Activated T-cell treated with anti-CD3 and anti-CD28 coated beads, Interleukin-2, amount 50 U/mL, for 4 hours (primary cell): Measurements from ENCODE around the gene ZNF765. TPM values are rescaled to one million over a fixed set of nuclear protein-coding genes. Genes with fewer than 3 reads are reported as not detected.

Experiments
- total RNA-seq, 3 donors: library from RNA; stranded (reverse); gene quantifications; one replicate each; pipeline ENCODE4 v1.2.1, GENCODE V29; 2021

The ZNF765 gene
- total RNA-seq, 3 donors from 2014 or later, result 6.9 to 7.9 (median 7.1) TPM

Other genes starting within 250 kb of the ZNF765 start
- 1 to 10 TPM; 3.0 to 5.1 (median 3.1) TPM for gene ZNF347, start 236.1 kb upstream of the ZNF765 start, total RNA-seq
- gene ZNF665, start 201.8 kb upstream of the ZNF765 start, total RNA-seq, result under 1 TPM; 0.57 to 0.71 (median 0.66) TPM
- 1 to 10 TPM; 2.6 to 5.0 (median 4.6) TPM for gene ZNF677, start 140.3 kb upstream of the ZNF765 start, total RNA-seq
- gene VN1R2, start 136.9 kb upstream of the ZNF765 start, total RNA-seq, result not detected
- gene VN1R4, start 127.4 kb upstream of the ZNF765 start, total RNA-seq, result not detected
- 1 to 10 TPM; 3.7 to 4.0 (median 3.8) TPM for gene ZNF845, start 61.4 kb upstream of the ZNF765 start, total RNA-seq
- gene ZNF525, start 29.4 kb upstream of the ZNF765 start, total RNA-seq, result 10 to 100 TPM; 10.6 to 14.9 (median 12.0) TPM
- gene ZNF761, start 36.8 kb downstream of the ZNF765 start, total RNA-seq, result 1 to 10 TPM; 7.8 to 9.0 (median 8.4) TPM
- 1 to 10 TPM; 3.4 to 5.5 (median 4.6) TPM for gene ZNF813, start 72.6 kb downstream of the ZNF765 start, total RNA-seq
- 10 to 100 TPM; 15.4 to 17.6 (median 15.7) TPM for gene ZNF331, start 143.0 kb downstream of the ZNF765 start, total RNA-seq
- gene DPRX, start 236.8 kb downstream of the ZNF765 start, total RNA-seq, result not detected